Measurements from ENCODE around the gene CARHSP1.

The CARHSP1 gene

DNA sequence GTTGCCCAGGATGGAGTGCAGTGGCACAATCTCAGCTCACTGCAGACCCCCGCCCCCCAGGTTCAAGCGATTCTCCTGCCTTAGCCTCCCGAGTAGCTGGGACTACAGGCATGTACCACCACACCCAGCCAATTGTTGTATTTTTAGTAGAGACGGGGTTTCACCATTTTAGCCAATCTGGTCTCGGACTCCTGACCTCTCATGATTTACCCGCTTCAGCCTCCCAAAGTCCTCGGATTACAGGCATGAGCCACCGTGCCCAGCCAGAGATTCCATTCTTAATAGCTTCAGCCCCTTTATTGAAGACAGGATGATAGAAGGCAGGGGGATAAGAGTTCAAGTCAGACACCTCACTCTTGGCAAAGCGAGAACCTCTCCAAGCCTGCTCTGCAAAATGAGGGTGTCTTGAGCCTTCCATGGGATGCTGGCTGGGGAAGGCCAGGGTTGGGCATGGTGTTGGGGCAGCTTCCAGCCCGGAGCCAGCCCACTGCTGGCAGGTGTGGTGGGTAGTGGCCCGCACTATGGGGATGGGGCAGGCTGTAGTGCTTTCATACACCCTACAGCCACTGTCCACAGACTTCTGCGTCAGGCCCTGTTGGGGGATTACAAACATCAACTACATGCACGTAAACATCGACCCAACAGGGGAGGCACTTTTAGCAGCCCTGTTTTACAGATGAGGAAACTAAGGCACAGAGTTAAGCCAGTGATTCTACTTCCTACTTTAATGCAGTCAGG is 3.5 kb downstream of the CARHSP1 start:
- peak overlapping the region; percentile 64 for H3K27ac ChIP-seq (ENCODE audit: low read depth, low read length)
- H3K9ac ChIP-seq (ENCODE audit: low read length in 5 of 5): peak overlapping the region in 1 of 5 donors; percentile 39
- no peaks in the 10 kb centered on the region for H3K27me3 ChIP-seq (ENCODE audit: control insufficient read depth in 5 of 5, insufficient read depth in 4 of 5, low read length in 5 of 5)
- no peaks in the 10 kb centered on the region for H3K9me3 ChIP-seq (ENCODE audit: control insufficient read depth in 5 of 5, low read length in 5 of 5)
- H3K4me1 ChIP-seq (ENCODE audit: control insufficient read depth in 5 of 5, insufficient read depth in 5 of 5, low read length in 5 of 5): peaks cover 18 to 86% (median 77%) of the 10 kb centered on the region in 5 donors
- peak overlapping the region in 1 of 5 donors; percentile 22 for H3K4me3 ChIP-seq (ENCODE audit: low read depth in 1 of 5, low read length in 5 of 5)
- H3K36me3 ChIP-seq (ENCODE audit: control insufficient read depth in 5 of 5, insufficient read depth in 5 of 5, low read length in 5 of 5): peaks cover 0 to 5% (median 0%) of the 10 kb centered on the region in 5 donors

DNA sequence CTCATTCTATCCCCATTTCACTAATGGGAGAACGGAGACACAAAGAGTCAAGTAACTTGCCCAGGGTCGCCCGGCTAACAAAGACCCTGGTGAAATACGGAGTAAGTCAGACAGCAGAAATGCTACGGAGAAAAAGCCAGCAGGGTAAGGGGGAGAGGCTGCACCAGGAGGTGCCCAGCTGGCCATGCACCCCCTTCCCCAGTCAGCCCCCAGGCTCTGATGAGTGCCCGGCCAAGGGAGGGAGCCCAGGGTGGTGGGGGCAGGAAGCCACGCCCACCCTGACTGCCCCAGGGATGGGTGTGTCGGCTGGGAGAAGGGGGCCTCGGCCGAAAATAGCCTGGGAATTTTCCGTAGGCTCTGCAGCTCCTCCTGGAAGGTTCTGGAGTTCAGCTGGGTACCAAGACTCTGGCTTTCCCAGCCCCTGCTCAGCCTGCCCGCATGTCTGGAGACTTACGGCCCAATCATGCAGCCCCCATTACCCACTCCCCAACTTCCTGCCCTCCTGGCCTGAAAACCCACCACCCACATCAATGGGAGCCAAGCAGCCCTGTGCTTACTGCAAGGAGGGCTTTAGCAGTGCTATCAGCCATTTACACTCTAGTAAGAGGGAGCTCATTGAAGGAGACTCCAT is 4.2 kb downstream of the CARHSP1 start:
- Histone ChIP-seq H3K27ac (ENCODE audit: low read depth, low read length) (peak overlapping the region; percentile 64), H3K4me3 (ENCODE audit: low read depth in 1 of 5, low read length in 5 of 5) (peak overlapping the region in 2 of 5 donors; percentile 22 to 26)

DNA sequence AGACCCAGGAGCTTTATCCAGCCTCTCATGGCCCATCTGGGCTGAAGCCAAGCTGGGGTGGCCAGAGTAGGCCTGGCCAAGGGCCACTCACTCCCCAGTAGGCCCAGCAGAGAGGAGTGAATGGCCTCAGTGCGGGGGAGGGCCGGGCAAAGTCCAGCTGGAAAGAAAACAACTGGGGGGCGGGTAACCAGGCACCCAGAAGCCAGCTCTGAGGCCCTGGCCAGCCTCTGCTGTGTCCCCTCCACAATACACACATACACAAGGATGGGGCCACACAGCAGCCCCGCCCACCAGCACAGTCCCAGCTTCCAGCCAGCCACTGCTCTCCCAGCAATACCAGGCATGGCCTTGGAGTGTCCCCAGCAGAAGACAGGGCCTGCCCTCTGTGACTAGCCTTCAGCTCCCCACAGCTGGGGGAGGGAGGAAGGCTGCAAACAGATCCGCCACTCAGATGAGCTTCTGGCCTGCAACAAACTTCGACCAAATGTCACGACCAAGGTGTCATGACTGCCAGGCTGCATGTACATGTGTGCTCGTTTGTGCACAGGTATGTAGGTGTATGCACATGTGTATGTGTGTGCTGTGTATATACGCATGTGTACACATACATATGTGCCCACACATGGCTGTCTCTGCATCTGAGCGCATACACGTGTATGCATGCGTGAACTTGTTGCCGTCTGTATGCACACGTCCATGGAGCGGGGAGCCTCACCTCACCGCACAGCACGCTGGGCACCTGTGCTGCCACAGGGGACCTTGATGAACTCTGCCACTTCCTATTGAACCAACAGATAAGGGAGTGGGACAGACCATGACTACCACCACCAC is 5.0 kb downstream of the CARHSP1 start:
- H3K27me3 ChIP-seq (ENCODE audit: control insufficient read depth in 5 of 5, insufficient read depth in 4 of 5, low read length in 5 of 5): no peaks in the 10 kb centered on the region
- peak overlapping the region; percentile 64 for H3K27ac ChIP-seq (ENCODE audit: low read depth, low read length)
- H3K4me3 ChIP-seq (ENCODE audit: low read depth in 1 of 5, low read length in 5 of 5): peak overlapping the region in 1 of 5 donors; percentile 40
- peaks cover 18 to 92% (median 77%) of the 10 kb centered on the region in 5 donors for H3K4me1 ChIP-seq (ENCODE audit: control insufficient read depth in 5 of 5, insufficient read depth in 5 of 5, low read length in 5 of 5)
- H3K9ac ChIP-seq (ENCODE audit: low read length in 5 of 5): peak overlapping the region in 1 of 5 donors; percentile 41
- H3K9me3 ChIP-seq (ENCODE audit: control insufficient read depth in 5 of 5, low read length in 5 of 5): no peaks in the 10 kb centered on the region
- peaks cover 0 to 10% (median 7%) of the 10 kb centered on the region in 5 donors for H3K36me3 ChIP-seq (ENCODE audit: control insufficient read depth in 5 of 5, insufficient read depth in 5 of 5, low read length in 5 of 5)

More for the DNA sequence above, 4.2 kb downstream of the CARHSP1 start:
- Histone ChIP-seq H3K9me3 (ENCODE audit: control insufficient read depth in 5 of 5, low read length in 5 of 5) (no peaks in the 10 kb centered on the region), H3K27me3 (ENCODE audit: control insufficient read depth in 5 of 5, insufficient read depth in 4 of 5, low read length in 5 of 5) (no peaks in the 10 kb centered on the region), H3K9ac (ENCODE audit: low read length in 5 of 5) (peak overlapping the region in 1 of 5 donors; percentile 39), H3K36me3 (ENCODE audit: control insufficient read depth in 5 of 5, insufficient read depth in 5 of 5, low read length in 5 of 5) (peaks cover 0 to 5% (median 0%) of the 10 kb centered on the region in 5 donors), H3K4me1 (ENCODE audit: control insufficient read depth in 5 of 5, insufficient read depth in 5 of 5, low read length in 5 of 5) (peaks cover 18 to 92% (median 82%) of the 10 kb centered on the region in 5 donors)

DNA sequence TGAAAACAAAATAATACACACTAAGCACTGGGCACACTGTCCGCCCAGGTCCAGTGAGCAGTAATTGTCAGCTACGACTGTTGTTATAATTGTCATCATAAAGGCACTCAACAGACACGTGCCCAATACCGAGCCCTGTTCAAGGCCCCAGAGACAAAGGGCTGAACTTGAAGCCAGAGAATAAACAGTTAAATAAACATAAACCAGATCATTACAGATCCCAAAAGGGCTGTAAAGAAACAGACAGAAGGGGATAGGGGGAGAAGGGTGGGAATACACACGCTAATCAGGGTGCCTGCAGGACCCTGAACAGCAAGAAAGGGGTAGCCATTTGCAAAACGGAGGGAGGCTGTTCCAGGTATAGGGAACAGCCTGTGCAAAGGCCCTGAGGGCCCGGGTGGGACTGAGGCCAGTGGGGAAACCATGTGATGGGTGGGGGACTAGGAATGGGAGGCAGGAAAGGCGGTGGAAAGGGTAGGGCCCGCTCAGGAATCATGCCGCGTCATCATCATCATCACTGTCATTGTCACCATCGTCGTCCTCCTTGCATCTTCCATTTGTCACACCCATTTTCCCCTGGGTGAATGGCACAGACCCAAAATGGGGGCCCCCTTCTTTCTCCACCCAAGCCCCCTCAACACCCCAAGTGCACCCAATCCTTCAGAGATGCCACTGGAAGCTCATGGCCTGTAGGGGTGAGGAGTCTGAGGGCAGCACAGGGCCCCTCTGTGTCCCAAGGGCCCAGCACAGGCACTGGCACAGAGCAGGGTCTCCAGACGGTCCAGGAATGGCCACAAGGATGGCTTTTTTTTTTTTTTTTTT is 6.3 kb downstream of the CARHSP1 start:
- Histone ChIP-seq H3K4me3 (ENCODE audit: low read depth in 1 of 5, low read length in 5 of 5) (no peak overlapping the region), H3K36me3 (ENCODE audit: control insufficient read depth in 5 of 5, insufficient read depth in 5 of 5, low read length in 5 of 5) (peaks cover 0 to 20% (median 17%) of the 10 kb centered on the region in 5 donors), H3K27me3 (ENCODE audit: control insufficient read depth in 5 of 5, insufficient read depth in 4 of 5, low read length in 5 of 5) (no peaks in the 10 kb centered on the region), H3K9ac (ENCODE audit: low read length in 5 of 5) (no peak overlapping the region), H3K27ac (ENCODE audit: low read depth, low read length) (peak overlapping the region; percentile 69), H3K4me1 (ENCODE audit: control insufficient read depth in 5 of 5, insufficient read depth in 5 of 5, low read length in 5 of 5) (peaks cover 18 to 80% (median 77%) of the 10 kb centered on the region in 5 donors), H3K9me3 (ENCODE audit: control insufficient read depth in 5 of 5, low read length in 5 of 5) (no peaks in the 10 kb centered on the region)

DNA sequence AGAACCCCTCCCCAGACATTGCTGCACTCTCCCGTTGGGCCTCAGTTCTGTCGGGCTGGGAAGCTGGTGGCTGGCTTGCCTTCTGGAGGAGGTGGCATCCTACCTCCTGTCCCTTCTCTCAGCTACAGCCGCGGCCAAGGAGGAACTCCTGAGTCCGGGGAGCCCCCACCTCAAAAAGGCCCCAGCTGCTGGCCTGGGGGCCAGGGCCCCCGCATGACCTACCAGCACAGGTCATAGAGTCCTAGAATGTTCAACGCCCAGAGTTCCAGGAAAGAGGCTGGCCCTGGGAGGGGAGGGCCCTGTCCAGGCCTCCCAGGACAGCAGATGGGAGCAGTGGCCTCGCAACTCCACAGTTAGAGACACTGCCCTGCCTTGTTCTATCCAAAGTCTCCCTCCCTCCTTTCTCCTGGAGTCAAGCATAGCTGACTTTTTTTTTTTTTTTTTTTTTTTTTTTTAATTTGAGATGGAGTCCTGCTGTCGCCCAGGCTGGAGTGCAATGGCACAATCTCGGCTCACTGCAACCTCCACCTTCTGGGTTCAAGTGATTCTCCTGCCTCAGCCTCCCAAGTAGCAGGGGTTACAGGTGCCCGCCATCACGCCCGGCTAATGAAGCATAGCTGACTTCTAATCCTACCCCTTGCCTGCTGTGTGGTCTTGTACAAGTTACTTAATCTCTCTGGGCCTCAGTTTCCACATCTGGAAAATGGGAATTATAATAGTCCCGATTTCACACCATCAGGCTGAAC is 7.1 kb downstream of the CARHSP1 start:
- Histone ChIP-seq H3K27me3 (ENCODE audit: control insufficient read depth in 5 of 5, insufficient read depth in 4 of 5, low read length in 5 of 5) (no peaks in the 10 kb centered on the region), H3K9me3 (ENCODE audit: control insufficient read depth in 5 of 5, low read length in 5 of 5) (no peaks in the 10 kb centered on the region), H3K4me1 (ENCODE audit: control insufficient read depth in 5 of 5, insufficient read depth in 5 of 5, low read length in 5 of 5) (peaks cover 18 to 76% (median 72%) of the 10 kb centered on the region in 5 donors), H3K4me3 (ENCODE audit: low read depth in 1 of 5, low read length in 5 of 5) (no peak overlapping the region), H3K27ac (ENCODE audit: low read depth, low read length) (peak overlapping the region; percentile 69), H3K9ac (ENCODE audit: low read length in 5 of 5) (peak overlapping the region in 3 of 5 donors; percentile 12 to 25 (median 20)), H3K36me3 (ENCODE audit: control insufficient read depth in 5 of 5, insufficient read depth in 5 of 5, low read length in 5 of 5) (peaks cover 0 to 24% (median 21%) of the 10 kb centered on the region in 5 donors)

DNA sequence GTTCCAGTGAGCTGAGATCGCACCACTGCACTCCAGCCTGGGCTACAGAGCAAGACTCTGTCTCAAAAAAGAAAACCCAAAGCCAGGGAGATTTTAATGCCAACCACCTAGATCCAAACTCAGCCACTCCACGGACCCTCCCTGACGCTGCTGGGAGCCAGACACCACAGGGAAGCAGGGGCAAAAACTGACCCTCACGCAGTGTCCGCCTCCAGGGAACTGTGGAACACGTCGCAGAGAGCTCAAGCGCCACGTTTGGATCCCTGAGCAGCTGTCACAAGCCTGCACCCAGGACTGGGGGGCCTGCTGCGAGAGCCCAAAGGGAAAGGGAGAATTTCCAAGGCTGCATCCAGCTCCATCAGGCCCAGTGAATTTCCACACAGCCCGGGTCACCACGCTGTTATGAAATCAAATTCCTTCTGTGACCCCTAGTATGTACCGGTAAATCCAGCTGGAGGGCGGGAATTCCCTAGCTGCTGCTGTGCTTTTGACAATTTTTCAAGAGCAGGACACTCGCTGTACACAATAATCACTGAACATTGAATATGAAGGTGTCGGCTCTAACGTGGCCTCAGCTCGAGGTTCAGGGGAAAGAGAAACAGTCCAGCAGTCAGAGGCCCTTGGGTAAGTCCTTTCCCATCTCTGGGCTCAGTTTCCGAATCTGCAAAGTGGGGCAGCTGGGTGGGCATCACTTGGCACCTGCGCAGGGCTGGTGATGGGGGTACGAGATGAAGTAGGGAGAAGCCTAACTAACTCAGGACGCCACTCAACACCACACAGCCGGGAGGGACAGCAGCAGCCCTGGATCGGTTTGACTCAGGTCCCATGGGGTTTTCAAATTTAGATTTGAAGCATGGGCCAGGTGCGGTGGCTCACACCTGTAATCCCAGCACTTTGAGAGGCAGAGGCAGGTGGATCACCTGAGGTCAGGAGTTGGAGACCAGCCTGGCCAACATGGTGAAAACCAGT is 8.6 kb downstream of the CARHSP1 start:
- Histone ChIP-seq H3K27me3 (ENCODE audit: control insufficient read depth in 5 of 5, insufficient read depth in 4 of 5, low read length in 5 of 5) (no peaks in the 10 kb centered on the region), H3K4me3 (ENCODE audit: low read depth in 1 of 5, low read length in 5 of 5) (peak overlapping the region in 1 of 5 donors; percentile 40), H3K27ac (ENCODE audit: low read depth, low read length) (peak overlapping the region; percentile 23), H3K4me1 (ENCODE audit: control insufficient read depth in 5 of 5, insufficient read depth in 5 of 5, low read length in 5 of 5) (peaks cover 14 to 64% (median 61%) of the 10 kb centered on the region in 5 donors), H3K36me3 (ENCODE audit: control insufficient read depth in 5 of 5, insufficient read depth in 5 of 5, low read length in 5 of 5) (peaks cover 0 to 39% (median 32%) of the 10 kb centered on the region in 5 donors), H3K9ac (ENCODE audit: low read length in 5 of 5) (no peak overlapping the region), H3K9me3 (ENCODE audit: control insufficient read depth in 5 of 5, low read length in 5 of 5) (no peaks in the 10 kb centered on the region)

DNA sequence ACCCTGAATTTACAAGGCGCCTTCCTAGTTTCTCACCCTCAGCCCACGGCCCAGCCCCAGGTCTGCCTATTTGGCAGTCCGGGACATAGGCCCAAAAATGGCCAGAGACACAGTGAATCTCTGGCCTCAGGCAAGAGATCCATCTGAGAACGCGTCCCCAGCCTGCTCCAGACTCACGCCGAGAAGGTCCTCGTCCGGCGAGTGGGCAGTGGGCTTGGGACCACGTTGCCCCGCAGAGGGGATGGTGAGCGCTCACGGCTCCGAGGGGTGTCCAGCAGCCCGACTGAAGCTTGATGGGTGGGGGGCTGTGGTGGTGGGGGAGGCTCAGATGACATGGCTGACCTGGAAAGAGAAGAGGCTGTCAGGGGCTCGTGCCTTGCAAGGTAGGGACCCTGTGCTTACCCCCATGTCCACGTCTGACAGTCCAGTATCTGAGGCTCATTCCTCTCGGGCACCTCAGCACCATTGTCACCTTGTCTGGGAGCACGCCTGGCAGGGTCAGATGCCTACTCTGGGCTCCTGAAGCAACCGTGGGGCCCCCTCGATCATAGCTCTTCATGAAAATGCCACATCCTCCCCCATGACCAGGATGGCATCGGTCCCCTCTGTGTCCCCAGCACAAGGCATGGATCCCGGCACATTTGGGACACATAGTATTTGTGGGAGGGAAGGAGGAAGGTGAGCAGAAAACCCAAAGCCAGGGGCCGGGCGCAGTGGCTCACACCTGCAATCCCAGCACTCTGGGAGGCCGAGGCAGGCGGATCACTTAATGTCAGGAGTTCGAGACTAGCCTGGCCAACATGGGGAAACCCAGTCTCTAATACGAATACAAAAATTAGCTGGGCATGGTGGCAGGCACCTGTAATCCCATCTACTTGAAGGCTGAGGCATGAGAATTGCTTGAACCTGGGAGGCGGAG is 9.6 kb downstream of the CARHSP1 start:
- H3K9ac ChIP-seq (ENCODE audit: low read length in 5 of 5): peak overlapping the region in 1 of 5 donors; percentile 35
- peaks cover 8 to 60% (median 57%) of the 10 kb centered on the region in 5 donors for H3K4me1 ChIP-seq (ENCODE audit: control insufficient read depth in 5 of 5, insufficient read depth in 5 of 5, low read length in 5 of 5)
- H3K36me3 ChIP-seq (ENCODE audit: control insufficient read depth in 5 of 5, insufficient read depth in 5 of 5, low read length in 5 of 5): peaks cover 0 to 47% (median 42%) of the 10 kb centered on the region in 5 donors
- H3K4me3 ChIP-seq (ENCODE audit: low read depth in 1 of 5, low read length in 5 of 5): no peak overlapping the region
- H3K27ac ChIP-seq (ENCODE audit: low read depth, low read length): peak overlapping the region; percentile 23
- no peaks in the 10 kb centered on the region for H3K27me3 ChIP-seq (ENCODE audit: control insufficient read depth in 5 of 5, insufficient read depth in 4 of 5, low read length in 5 of 5)
- H3K9me3 ChIP-seq (ENCODE audit: control insufficient read depth in 5 of 5, low read length in 5 of 5): no peaks in the 10 kb centered on the region
